Central memory CD4-positive, alpha-beta T cell (primary cell): ENCODE results near the gene P2RX1.

Experiments used
- DNase-seq: peaks from one replicate; pipeline ENCODE4 v3.0.0; 2022
- total RNA-seq, 3 experiments: gene quantifications; one replicate each; lab custom pipeline; 2026; lab: John Stamatoyannopoulos, UW

Gene P2RX1
- 0 reads per million in 3 experiments for total RNA-seq

DNA sequence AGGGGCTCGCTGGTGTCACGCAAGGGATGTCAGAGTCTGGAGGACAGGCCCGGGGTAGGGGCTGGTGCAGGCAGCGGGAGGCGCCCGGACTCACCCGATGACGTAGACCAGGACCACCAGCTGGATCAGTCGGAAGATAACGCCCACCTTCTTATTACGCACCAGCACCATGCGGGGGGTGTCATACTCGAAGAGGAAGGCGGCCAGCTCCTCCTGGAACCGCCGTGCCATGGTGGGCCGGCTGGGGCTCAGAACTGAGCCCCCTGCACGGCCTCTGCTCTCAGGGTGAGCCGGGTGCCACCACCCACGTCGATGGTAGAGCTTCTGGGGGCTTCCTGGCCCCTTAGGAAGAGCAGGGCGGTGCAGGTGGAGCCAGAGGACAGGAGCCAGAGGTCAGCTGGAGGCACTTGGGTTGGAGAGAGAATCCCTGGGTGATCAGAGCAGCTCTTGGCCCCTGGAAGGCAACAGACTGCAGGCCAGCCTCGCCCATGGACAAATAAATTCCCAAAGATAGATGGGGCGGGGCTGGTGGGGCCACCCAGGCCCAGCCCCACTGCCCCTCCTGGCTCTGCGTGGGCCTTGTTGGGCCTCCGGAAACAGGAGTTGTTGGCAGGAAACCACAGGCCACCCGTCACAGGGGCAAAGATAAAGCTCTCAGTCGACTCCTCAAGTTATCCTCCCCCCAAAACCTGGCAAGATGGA, at the start of gene P2RX1:
P2RX1 (minus strand) TSS at position 471 of the 702 bp plus-strand sequence; CDS start at position 231, 240 bp downstream.
- peak; percentile 35 for DNase-seq

DNA sequence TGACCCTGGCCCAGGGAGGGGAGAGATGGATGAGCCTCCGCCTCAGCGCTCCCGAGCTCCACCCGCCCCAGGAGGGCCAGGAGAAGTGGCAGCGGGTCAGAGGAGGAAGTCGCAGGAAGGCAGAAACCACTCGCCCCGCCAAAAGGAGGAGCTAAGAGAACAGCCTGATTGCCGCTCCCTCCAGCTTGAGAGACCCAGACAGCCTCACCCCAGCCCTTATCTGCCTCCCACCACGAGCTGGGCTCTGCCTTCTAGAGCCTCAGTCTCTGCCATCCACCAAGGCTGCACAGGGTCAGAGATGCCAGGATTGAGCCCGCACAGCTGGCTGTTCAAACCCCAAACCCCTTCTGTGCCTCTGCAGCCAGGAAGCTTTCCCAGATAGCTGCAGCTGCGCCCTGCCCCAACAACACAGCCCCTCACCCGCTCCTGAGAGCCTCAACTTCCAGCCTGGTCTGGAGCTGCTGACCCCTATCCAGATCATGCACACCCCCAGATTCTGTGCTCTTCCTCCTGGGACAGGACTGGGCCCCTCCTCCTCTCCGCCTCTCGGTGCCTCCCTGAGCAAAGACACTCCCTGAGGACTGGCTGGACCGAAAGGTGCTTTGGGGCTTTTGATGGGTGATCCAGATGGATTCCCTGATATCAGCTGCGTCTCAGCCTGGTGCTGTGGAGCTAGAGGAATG, 49.0 kb upstream of the P2RX1 start:
- DNase-seq, result peak; percentile 70

DNA sequence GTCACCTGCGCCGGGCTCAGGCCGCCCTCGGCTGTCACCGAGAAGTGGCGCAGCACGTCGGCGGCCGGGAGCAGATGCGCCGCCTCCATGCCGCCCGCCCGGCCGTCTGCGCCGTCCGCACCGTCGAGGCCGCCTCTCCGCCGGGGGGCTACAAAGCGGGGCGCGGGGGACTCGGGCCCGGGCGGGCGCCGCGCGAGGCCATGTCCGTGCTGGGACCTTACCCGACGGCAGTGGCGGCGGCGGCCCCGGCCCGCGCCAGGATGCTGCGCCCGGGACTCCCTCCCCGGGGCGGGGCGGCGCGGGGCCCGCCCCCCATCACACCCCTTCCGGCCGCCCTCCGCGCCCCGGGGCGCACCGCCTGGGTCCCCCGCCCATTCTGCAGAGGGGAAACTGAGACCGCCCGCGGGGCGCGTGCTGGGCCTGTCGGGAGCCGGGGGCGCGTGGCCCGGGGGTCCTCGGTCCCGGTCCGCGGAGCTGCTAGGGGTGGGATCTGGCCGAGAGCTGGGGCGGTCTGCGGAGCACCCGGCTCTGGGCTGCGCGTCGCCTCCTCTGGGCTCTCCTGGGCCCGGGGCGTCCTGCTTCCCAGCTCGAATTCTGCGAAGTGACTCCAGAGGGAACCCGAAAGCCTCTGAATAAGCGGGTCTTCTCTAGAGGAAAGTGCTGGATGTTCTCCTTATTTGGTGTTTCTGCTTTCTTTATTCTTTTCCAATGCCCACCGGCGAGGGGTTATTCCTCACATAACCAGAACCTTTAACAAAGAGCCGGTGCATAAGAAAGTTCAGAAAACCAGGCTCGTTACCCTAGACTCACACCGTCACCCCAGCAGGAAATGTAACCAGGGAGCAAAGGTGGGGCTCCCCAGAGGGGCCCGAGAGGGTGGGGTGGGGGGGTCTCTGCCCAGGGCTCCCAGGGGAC, 48.2 kb upstream of the P2RX1 start, which contains the start of gene ATP2A3:
ATP2A3 (minus strand) TSS at position 235 of the 915 bp plus-strand sequence; CDS start at position 89, 146 bp downstream.
- DNase-seq, result peak; percentile 55

DNA sequence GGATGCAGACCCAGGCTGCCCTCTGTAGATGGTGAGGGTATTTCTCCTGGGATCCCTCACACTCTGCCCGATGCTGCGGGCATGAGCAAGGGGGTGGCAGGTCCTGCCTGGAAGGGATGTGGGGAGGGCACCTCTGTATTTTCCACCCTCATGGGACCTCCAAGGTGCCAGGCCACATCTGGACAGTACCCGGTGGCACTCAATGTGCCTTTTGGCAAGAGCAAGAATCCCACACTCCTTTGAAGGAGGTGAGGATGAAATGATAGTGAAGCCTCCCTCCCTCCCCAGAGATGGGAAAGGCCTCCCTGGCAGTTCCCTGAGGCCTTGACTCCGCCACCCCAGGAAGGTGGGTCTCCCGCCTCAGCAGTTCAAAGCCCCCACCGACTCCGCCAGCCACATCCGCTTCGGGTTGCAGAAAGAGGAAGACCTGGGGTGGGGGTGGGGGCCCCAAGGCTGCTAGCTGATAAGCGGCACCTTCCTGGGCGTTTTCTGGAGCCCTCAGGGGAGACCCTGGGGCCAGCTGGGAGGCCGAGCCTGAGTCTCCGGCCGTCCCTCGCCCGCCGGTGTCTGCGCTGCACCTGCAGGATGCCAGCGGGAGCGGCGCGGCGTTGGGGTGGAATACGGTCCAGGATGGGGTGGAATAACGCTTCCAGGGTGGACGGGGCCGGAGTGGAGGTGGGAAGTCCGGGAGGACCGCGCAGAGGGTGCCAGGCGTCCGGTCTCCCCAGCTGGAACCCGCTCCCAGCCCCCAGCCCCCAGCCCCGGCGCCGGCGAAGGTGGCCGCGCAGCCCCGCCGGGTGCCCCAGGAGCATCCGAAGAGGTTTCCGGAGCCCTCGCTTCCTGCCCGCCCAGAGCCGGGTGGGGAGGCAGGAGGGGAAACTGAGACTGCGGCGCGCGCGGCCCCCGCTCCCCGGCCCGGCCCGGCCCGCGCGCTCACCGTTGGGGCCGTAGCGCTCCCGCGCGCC, 47.3 kb upstream of the P2RX1 start:
- DNase-seq, result peak; percentile 80

DNA sequence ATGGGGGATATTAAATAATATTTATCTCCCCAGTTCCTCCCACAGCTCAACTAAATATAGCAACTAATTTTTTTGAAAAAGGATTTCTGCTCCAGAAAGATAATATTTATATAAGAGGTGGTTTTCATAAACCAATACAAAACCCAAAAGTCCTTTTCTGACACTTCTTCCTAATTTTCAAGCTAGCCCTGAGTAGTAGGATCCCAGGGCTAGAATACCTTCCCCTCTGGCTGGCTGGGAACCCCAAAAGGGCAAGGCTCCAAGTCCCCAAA, 46.6 kb upstream of the P2RX1 start:
- no peak for DNase-seq

DNA sequence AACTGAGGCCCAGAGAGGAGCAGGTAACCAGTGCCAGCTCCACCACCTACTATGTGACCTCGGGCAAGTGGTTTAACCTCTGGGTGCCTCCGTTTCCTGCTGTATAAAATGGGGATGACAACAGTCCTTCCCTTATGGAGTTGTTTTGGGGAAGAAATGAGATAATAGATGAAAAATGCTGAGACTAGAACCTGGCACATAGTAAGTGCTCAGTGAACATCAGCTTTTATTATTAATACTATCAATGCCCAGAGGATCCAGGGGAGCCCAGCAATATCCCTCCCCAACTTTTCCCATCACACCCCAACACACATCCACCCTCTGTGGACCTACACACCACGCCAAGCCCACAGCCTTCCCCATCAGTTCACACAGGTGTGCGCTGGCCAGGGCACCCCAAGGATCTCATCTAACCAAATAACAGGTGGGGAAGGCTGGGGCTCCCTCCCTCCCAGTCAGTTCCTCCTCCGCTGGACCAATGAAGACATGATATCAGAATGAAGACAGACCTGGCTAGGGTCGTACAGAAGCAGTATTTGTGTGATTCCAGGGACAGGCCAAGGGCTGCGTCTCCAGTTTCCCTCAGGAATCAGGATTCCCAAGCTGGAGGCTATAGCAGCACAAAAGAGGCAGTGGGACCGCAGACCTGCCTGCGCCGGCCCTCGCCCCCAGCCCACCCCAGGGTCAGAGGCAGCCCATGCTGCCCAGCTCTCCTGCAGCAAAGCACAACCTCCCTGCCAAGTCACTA, 46.1 kb upstream of the P2RX1 start:
- no peak for DNase-seq

DNA sequence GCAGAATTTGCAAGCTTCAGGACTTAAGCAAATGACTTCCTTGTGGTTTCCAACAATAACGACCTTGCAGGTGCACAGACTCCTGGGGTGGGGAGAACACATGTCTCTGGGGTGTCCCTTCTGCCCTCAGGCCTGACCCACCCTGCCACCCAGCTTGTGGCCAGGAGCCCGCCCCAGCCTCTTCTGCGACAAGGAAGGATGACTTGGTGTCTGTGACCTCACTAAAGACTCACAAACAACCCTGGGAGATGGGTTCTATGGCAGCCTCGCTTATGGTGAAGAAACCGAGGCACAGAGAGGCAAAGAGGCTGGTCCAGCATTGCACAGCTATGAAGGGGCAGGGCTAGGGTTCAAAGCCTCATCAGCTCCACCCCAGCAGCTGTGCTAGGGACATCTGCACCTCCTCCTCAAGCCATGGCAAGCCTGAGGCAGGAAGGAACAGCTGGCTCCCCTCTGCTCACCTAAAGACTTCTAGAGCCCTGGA, 45.3 kb upstream of the P2RX1 start:
- peak; percentile 29 for DNase-seq

DNA sequence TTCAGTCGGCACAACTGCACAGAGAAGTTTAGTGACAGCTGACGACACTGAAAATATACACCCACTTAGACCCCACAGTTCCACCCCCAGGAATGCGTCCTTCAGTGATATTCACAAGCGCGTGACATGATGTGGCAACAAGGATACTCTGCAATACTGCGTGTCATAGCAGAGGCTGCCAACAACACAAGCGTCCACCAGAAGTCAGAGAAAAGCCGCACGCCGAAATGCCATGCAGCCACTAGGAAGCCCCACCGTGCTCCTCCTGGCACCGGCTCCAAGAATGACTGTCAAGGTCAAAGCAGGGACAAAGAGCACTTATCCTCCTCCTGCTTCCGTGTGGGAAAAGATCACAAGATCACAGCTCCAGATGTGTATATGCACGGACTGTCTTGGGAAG, 44.5 kb upstream of the P2RX1 start:
- no peak for DNase-seq

DNA sequence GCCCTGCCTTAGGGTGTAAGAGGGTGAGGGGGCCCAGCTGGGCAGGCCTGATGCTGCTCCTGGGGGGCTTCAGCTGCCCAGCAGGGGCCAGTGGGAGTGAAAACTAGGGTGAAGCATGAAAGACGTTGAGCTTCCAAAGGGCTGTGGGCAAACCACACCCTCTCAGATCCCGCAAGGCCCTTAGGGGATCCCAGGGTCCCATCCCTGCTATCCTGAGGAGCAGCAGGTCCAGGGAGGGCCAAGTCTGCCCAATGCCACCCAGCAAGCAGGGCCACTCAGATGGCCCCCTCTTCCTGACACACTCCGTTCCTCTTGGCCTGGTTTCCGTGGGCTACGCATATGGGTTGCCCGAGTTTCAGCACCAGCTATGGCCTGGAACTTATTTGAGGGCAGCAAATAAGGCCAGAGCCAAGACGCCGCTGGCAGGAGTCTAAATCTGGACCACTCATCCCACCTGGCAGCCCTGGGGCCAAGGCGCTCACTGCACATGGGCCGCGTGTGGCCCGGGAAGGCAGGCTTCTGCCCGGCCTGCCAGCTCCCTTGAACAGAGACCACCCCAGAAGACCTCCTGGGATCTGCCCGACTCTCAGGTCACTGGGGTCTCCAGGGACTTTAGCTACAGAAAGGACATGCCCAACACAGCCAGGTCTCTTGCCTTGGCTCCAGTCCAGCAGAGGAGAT, 43.8 kb upstream of the P2RX1 start:
- no peak for DNase-seq

DNA sequence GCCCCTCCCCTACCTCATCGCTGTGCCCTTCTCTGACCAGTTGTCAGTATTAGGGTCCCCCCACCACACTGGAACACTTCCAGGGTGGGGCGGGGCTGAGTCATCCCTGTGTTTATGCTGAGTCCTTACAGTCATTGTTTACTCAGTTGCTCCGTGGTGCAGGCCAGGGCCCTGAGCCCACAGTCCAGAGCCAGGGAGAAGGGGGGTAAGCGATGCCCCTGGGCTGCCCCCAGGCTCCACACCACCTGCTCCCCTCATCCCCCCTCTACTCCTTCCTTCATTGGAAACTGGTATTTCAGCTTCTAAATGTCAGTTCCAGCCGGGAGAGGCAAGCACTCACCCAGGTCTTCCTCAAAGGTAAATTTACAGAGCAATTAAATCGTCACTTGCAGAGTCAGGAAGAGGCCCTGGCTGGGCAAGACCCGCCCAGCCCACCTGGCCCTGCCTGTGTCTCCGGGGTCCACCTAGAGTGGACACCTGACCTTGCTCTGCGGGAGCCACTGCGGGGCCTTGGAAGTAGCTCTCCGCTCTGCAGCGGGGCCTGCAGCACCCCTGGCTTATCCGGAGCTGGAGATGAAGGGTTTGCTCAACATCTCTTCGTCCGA, 43.1 kb upstream of the P2RX1 start:
- no peak for DNase-seq

DNA sequence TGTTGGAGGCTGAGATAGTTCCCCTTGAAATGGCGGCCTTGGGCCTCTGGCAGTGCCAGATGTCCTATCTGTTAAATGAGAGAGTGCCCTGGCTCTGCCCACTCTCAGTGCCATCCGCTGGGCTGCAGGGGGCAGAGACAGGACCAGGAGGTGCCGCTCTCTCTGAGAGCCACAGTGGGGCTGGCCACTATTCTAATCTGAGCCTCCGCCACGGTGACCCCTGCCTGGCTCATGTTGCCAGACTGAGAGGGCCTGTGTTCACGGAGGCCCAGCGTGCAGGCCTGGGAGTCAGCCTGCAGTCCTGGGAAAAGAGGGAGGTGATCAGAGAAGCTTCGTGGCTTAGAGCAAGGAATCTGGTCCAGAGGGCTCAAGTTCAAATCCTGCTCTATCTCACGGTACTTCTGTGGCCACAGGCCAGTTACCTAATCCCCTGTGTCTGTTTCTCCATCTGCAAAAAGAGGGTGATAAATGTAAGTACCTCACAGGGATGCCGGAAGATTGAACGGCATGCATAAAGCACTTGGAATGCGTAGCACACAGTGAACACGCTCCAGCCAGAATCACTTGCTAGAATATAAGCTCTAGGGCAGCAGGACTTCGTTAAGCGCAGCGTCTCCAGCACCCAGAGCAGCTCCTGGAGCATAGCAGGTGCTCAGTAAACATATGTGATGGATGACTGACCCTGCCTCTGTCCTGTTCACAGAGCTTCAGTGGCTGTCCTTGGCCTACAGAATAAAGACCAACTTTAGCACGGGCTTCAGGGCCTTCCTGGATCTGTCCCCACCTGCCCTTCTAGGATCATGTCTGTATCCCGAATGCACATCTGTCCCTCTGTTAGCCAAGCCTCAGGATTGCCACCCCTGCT, 41.7 kb upstream of the P2RX1 start:
- DNase-seq, result no peak

DNA sequence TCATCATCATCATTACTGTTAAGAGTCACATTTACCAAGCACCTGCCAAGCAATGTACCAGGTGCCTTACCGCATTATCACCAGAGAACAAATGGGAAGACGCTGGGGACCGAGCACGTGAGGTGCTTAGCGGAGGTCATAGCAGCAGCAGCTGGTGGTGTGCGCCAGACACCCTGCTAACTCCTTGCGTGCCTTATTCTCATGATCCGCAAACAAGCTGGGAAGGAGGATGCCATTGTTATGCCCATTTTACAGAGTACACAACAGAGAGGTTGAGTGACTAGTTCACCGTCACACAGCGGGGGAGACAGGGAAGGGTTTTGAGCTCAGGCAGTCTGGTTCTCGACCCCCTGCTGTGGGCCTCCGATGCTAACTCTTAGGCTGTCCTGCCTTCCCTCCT, 40.7 kb upstream of the P2RX1 start:
- no peak for DNase-seq

DNA sequence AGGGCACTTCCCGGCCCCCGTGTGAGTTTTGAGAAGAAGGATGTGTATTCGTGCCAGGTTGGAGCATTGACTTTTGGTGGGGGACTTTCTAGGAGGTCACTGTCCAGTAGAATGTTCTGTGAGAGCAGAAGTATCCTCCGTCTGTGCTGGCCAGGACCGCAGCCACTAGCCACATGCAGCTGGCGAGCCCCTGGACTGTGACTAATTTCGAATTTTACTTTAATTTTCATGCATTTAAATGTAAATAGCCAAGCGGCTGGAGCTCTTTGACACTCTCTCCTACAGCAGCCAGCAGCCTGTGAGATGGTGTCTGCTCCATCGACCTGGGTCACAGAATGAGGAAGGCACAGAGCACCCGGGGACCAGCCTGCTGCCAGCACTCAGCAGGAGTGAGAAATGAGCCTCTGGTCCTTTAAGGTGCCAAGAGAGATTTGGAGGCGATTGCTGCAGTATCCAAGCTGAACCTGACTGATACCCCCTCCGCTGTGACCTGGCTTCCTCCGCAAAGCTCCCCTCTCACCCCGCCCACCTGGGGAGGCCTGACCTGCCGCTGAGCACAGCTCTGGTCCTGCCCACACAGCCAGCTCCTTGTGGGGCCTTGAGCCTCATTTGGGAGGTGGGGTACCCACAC, 40.2 kb upstream of the P2RX1 start:
- no peak for DNase-seq

DNA sequence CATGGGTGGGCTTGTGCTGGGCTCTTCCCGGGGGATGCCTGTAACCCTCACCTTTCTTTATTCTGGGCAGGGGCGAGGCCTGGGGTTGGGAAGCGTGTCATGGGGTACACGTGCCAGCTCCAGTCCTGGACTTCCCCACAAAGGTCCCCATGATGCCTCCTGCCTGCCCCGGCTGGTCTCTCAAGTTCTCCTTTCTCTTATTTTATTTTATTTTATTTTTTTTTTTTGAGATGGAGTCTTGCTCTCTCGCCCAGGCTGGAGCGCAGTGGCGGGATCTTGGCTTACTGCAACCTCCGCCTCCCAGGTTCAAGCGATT, 39.4 kb upstream of the P2RX1 start:
- no peak for DNase-seq

DNA sequence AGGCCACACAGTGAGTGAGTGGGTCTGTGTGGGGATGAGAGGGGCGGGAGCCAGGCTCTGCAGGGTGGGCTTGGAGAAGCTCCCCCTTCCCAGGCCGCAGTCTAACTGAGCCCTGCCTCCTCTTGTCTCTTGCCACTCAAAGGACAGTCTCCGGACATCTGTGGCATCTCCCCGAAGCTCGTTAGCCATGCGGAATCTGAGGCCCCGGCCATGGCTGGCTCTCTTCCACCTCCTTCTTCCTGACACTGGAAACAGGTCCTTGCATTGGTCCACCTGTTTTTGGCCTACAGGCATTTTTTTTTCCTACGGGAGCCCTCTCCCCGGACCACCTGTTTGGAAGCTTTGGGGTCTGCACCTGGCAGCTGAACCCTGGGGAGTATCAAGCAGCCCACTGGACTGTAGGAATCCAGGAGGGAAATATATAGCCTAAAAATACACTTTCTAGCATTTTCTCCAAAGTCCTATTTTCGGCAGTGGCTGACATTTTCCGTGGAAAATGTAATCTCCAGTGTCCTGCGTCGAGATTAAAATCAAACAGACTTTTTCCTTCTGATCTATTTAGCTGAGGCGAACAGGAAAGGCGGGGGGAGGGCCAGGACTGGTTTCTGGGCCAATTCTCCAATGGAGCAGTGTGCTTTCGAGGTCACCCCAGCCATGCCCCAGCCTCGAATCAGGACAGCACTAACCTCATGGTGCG, 38.9 kb upstream of the P2RX1 start:
- no peak for DNase-seq

DNA sequence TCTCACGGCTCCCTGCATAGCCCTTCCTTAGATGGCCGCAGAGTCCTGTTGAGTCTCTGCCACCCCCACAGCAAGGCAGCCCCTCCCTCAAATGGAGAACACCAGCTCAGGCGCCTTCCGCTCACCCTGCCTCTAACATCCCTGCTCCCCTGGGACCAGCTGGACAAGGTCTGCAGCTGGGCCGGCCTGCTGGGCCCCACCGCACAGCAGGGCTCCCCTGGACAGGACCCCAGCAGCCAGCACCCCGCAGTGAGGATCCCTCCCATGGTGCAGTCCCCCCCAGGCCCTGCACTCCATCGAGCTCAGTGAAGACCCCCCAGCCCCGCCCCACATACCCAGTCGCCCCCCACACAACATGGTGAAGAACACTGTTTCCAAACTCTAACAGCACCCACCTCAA, 37.8 kb upstream of the P2RX1 start:
- no peak for DNase-seq

DNA sequence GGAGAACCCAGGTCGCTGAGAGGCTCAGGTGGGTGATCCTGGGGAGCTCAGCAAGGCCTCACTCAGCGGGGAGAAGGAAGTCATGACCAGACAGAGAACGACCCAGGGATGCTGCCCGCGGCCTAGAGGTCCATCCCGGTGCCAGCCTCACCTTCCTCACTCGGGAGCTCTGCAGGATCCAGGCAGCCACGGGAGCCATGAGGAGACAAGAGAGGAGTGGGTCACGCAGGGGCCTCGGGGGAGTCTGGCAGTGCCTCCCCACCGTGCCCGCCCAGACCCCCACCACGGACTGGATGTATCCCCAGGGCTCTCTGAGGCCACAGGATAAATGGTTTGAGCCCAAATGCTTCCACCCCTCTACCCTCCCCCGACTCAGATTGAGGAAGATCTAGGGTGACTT, 37.3 kb upstream of the P2RX1 start:
- no peak for DNase-seq

DNA sequence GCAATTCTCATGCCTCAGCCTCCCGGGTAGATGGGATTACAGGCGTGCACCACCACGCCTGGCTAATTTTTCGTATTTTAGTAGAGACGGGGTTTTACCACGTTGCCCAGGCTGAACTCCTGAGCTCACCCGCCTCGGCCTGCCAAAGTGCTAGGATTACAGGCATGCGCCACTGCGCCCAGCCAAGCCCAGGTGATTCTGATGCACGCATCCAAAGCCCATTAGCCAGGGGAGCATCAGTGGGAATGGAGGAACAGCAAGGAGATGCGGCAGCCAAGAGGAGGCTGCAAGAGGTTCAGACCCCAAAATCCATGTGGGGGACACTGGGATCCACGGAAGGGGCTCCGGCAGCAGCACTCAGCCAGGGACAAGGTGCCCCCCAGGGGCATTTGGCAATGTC, 35.9 kb upstream of the P2RX1 start:
- no peak for DNase-seq
